ENCODE results near the gene LMAN1L. TPM values are rescaled to one million over a fixed set of nuclear protein-coding genes. Genes with fewer than 3 reads are reported as not detected.

The LMAN1L gene
- total RNA-seq, 2 donors from 2014 or later: not detected

- TF ChIP-seq, protein P1, sequence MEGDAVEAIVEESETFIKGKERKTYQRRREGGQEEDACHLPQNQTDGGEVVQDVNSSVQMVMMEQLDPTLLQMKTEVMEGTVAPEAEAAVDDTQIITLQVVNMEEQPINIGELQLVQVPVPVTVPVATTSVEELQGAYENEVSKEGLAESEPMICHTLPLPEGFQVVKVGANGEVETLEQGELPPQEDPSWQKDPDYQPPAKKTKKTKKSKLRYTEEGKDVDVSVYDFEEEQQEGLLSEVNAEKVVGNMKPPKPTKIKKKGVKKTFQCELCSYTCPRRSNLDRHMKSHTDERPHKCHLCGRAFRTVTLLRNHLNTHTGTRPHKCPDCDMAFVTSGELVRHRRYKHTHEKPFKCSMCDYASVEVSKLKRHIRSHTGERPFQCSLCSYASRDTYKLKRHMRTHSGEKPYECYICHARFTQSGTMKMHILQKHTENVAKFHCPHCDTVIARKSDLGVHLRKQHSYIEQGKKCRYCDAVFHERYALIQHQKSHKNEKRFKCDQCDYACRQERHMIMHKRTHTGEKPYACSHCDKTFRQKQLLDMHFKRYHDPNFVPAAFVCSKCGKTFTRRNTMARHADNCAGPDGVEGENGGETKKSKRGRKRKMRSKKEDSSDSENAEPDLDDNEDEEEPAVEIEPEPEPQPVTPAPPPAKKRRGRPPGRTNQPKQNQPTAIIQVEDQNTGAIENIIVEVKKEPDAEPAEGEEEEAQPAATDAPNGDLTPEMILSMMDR (IDR thresholded peaks at IDR 0.05): no peak
- Histone ChIP-seq H3K9me3 (no peaks in the 10 kb centered on the region), H3K27ac (no peak within 1 kb of the TSS), H3K27me3 (replicated peaks; ENCODE audit: insufficient read depth) (peaks cover 6% of the 10 kb centered on the region), H3K4me1 (ENCODE audit: control insufficient read depth in 1 of 2, low read depth in 2 of 2) (no peaks in the 10 kb centered on the region), H3K4me3 (no peak within 1 kb of the TSS), H3K36me3 (no peaks in the 10 kb centered on the region)
- no peak for ATAC-seq (ENCODE audit: insufficient number of reproducible peaks, low FRiP score, low read depth)
- no peak for DNase-seq (ENCODE audit: low spot score)
Observed at GRCh38 chr15:74826364-74826819, 13.8 kb downstream of the LMAN1L start, which contains the start of gene CPLX3. TSS of gene CPLX3 (plus strand) at chr15:74826627. CDS start at chr15:74826704, 77 bp downstream.

- no peaks in the 10 kb centered on the region for H3K9me3 ChIP-seq
- no peak for ATAC-seq (ENCODE audit: insufficient number of reproducible peaks, low FRiP score, low read depth)
Observed at GRCh38 chr15:74826921-74827320, 14.3 kb downstream of the LMAN1L start.

GRCh38 chr15:74827614-74828013 lies 15.0 kb downstream of the LMAN1L start:
- H3K27ac ChIP-seq: no peak overlapping the region
- DNase-seq (ENCODE audit: low spot score) (no peak), ATAC-seq (ENCODE audit: insufficient number of reproducible peaks, low FRiP score, low read depth) (no peak)
- H3K36me3 ChIP-seq: no peaks in the 10 kb centered on the region
- H3K4me1 ChIP-seq (ENCODE audit: control insufficient read depth in 1 of 2, low read depth in 2 of 2): no peaks in the 10 kb centered on the region
- H3K27me3 ChIP-seq (replicated peaks; ENCODE audit: insufficient read depth): peaks cover 6% of the 10 kb centered on the region
- TF ChIP-seq, protein P1 (IDR thresholded peaks at IDR 0.05): no peak
- H3K9me3 ChIP-seq: no peaks in the 10 kb centered on the region
- H3K4me3 ChIP-seq: no peak overlapping the region

More at GRCh38 chr15:74826921-74827320, 14.3 kb downstream of the LMAN1L start:
- no peak for DNase-seq (ENCODE audit: low spot score)
- Histone ChIP-seq H3K27ac (no peak overlapping the region), H3K4me3 (no peak overlapping the region), H3K36me3 (no peaks in the 10 kb centered on the region), H3K4me1 (ENCODE audit: control insufficient read depth in 1 of 2, low read depth in 2 of 2) (no peaks in the 10 kb centered on the region), H3K27me3 (replicated peaks; ENCODE audit: insufficient read depth) (peaks cover 6% of the 10 kb centered on the region)
- TF ChIP-seq, protein P1 (IDR thresholded peaks at IDR 0.05): no peak

DNA sequence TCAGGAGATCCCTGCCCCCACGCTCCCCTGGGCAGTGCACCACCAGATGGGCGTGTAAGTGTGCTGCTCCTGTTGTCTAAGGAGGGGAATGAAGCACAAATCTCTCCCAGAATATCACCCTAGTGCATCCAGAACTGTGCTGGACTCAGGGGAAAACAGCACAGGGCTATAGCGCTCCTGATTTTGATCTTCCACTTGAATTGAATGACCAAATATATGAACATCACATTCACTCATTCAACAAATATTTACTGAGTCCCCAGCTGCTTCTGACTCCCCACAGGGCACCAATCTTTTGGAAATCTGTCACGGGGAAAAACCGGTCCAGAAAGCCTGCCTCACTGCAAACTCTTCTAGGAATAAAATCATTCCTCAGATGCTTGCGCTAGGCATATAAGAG lies 16.2 kb downstream of the LMAN1L start:
- no peaks in the 10 kb centered on the region for H3K36me3 ChIP-seq
- no peak overlapping the region for H3K27ac ChIP-seq
- DNase-seq (ENCODE audit: low spot score): no peak
- no peak overlapping the region for H3K4me3 ChIP-seq
- no peaks in the 10 kb centered on the region for H3K9me3 ChIP-seq
- no peaks in the 10 kb centered on the region for H3K4me1 ChIP-seq (ENCODE audit: control insufficient read depth in 1 of 2, low read depth in 2 of 2)
- TF ChIP-seq, protein P1 (IDR thresholded peaks at IDR 0.05): no peak
- ATAC-seq (ENCODE audit: insufficient number of reproducible peaks, low FRiP score, low read depth): no peak
- H3K27me3 ChIP-seq (replicated peaks; ENCODE audit: insufficient read depth): peaks cover 6% of the 10 kb centered on the region

GRCh38 chr15:74829486-74829885 lies 16.9 kb downstream of the LMAN1L start:
- Histone ChIP-seq H3K4me3 (no peak overlapping the region), H3K9me3 (no peaks in the 10 kb centered on the region), H3K27ac (no peak overlapping the region), H3K27me3 (replicated peaks; ENCODE audit: insufficient read depth) (peaks cover 6% of the 10 kb centered on the region), H3K4me1 (ENCODE audit: control insufficient read depth in 1 of 2, low read depth in 2 of 2) (no peaks in the 10 kb centered on the region), H3K36me3 (no peaks in the 10 kb centered on the region)
- TF ChIP-seq, protein P1 (IDR thresholded peaks at IDR 0.05): no peak
- no peak for DNase-seq (ENCODE audit: low spot score)
- ATAC-seq (ENCODE audit: insufficient number of reproducible peaks, low FRiP score, low read depth): no peak

All from thoracic aorta (tissue), 2 donors.